Measurements from ENCODE around the gene ADM5. TPM values are rescaled to one million over a fixed set of nuclear protein-coding genes. Genes with fewer than 3 reads are reported as not detected.

The ADM5 gene
- total and polyA plus RNA-seq, 8 donors: 0.28 to 2.5 (median 0.66) TPM

GRCh38 chr19:49643466-49643865, 45.9 kb upstream of the ADM5 start:
- Histone ChIP-seq H3K27me3 (no peaks in the 10 kb centered on the region), H3K4me1 (peaks cover 5 to 18% (median 8%) of the 10 kb centered on the region in 3 donors), H3K36me3 (peaks cover 0 to 8% (median 7%) of the 10 kb centered on the region in 3 donors), H3K9me3 (no peaks in the 10 kb centered on the region), H3K27ac (no peak overlapping the region), H3K4me3 (no peak overlapping the region)
- intact Hi-C loops (cut with DNase I): no loop called here
- DNase-seq: no peak
- no peak for TF ChIP-seq CTCF (IDR thresholded peaks at IDR 0.05)
- WGBS, 2 donors: 69 to 77% methylated on average over 2 of the region's 2 CpGs
- FAIRE-seq: no peak
- no peak for ATAC-seq

- 89 to 96% methylated on average over 11 of the region's 11 CpGs for WGBS, 2 donors
- intact Hi-C loops (cut with DNase I): no loop called here
- H3K4me3 ChIP-seq: no peak overlapping the region
- DNase-seq (peak in 1 of 6 donors; percentile 51), FAIRE-seq (no peak), ATAC-seq (no peak)
- H3K27me3 ChIP-seq: no peaks in the 10 kb centered on the region
- H3K36me3 ChIP-seq: peaks cover 0 to 12% (median 8%) of the 10 kb centered on the region in 3 donors
- H3K9me3 ChIP-seq: no peaks in the 10 kb centered on the region
- TF ChIP-seq CTCF (IDR thresholded peaks at IDR 0.05): no peak
- no peak overlapping the region for H3K27ac ChIP-seq
- peaks cover 5 to 14% (median 8%) of the 10 kb centered on the region in 3 donors for H3K4me1 ChIP-seq
Measured at GRCh38 chr19:49645592-49645991, 43.8 kb upstream of the ADM5 start.

GRCh38 chr19:49645995-49646394, 43.4 kb upstream of the ADM5 start:
- FAIRE-seq: no peak
- H3K9me3 ChIP-seq: no peaks in the 10 kb centered on the region
- H3K4me1 ChIP-seq: peaks cover 5 to 14% (median 8%) of the 10 kb centered on the region in 3 donors
- intact Hi-C loops (cut with DNase I): no loop called here
- peaks cover 0 to 12% (median 8%) of the 10 kb centered on the region in 3 donors for H3K36me3 ChIP-seq
- no peak overlapping the region for H3K4me3 ChIP-seq
- no peak overlapping the region for H3K27ac ChIP-seq
- no peak for ATAC-seq
- peak in 1 of 6 donors; percentile 62 for DNase-seq
- WGBS, 2 donors: 91 to 96% methylated on average over 13 of the region's 13 CpGs
- no peaks in the 10 kb centered on the region for H3K27me3 ChIP-seq
- no peak for TF ChIP-seq CTCF (IDR thresholded peaks at IDR 0.05)

- no peaks in the 10 kb centered on the region for H3K9me3 ChIP-seq
- no peak for ATAC-seq
- peaks cover 0 to 18% (median 8%) of the 10 kb centered on the region in 3 donors for H3K36me3 ChIP-seq
- WGBS, 2 donors: 89 to 92% methylated on average over 17 of the region's 17 CpGs
- H3K4me3 ChIP-seq: no peak overlapping the region
- DNase-seq: peak in 1 of 6 donors; percentile 54
- no peak overlapping the region for H3K27ac ChIP-seq
- no peaks in the 10 kb centered on the region for H3K27me3 ChIP-seq
- no peak for TF ChIP-seq CTCF (IDR thresholded peaks at IDR 0.05)
- peaks cover 5 to 14% (median 8%) of the 10 kb centered on the region in 3 donors for H3K4me1 ChIP-seq
- FAIRE-seq: no peak
- intact Hi-C loops (cut with DNase I): no loop called here
Measured at GRCh38 chr19:49646586-49646985, 42.8 kb upstream of the ADM5 start.

GRCh38 chr19:49651029-49651819, 38.2 kb upstream of the ADM5 start:
- 95% methylated on average over 51 to 72 of the region's 72 CpGs for WGBS, 2 donors
- intact Hi-C loops (cut with DNase I): no loop called here
- FAIRE-seq: no peak
- Histone ChIP-seq H3K27me3 (no peaks in the 10 kb centered on the region), H3K4me1 (no peaks in the 10 kb centered on the region), H3K27ac (no peak overlapping the region), H3K4me3 (no peak overlapping the region), H3K36me3 (peaks cover 0 to 50% (median 25%) of the 10 kb centered on the region in 3 donors), H3K9me3 (no peaks in the 10 kb centered on the region)
- peak in 1 of 6 donors; percentile 33 for DNase-seq
- ATAC-seq: no peak
- no peak for TF ChIP-seq CTCF (IDR thresholded peaks at IDR 0.05)

Measured in pancreas (tissue), 10 donors.